Endothelial cell of umbilical vein (primary cell): ENCODE results near the gene TNS2. TPM values are rescaled to one million over a fixed set of nuclear protein-coding genes. Genes with fewer than 3 reads are reported as not detected.

Source experiments
- BruUV-seq: library from RNA; stranded (reverse); fragments of 400-500 nt; replicated peaks from 2 replicates; lab custom pipeline; 2021; lab: Mats Ljungman, UMichigan
- CTCF ChIA-PET: fragments of 300-600, 350-600 bp; sonication (Branson Sonifier 250); formaldehyde crosslinking; loops from one replicate; lab custom pipeline; 2021; ENCODE audit warnings: antibody characterized with exemption, inconsistent platforms; lab: Charles Lee
- POLR2A ChIA-PET: fragments of 300-600, 350-600 bp; sonication (Branson Sonifier 250); formaldehyde crosslinking; loops from one replicate; lab custom pipeline; 2021; ENCODE audit warnings: antibody characterized with exemption, inconsistent platforms; lab: Charles Lee
- DNase-seq: peaks from one replicate; pipeline ENCODE4 v3.0.0-alpha.2; 2011; ENCODE audit warnings: low read depth, low spot score
- FAIRE-seq: peaks from 2 replicates; lab custom pipeline; 2011; peaks lifted over from hg19 to GRCh38; lab: Jason Lieb, UNC
- H2AFZ ChIP-seq: 2 replicates; pipeline ENCODE4 v1.6.0; 2012; ENCODE audit warnings: low read depth, low read length, control low read depth, inconsistent platforms
- H3K27ac ChIP-seq: 2 replicates; pipeline ENCODE4 v1.5.1; 2011; ENCODE audit warnings: low read depth, mild to moderate bottlenecking, control low read depth, low read length, moderate library complexity; ENCODE audit not compliant: insufficient read depth
- H3K27me3 ChIP-seq, 2 experiments: 2 replicates each; pipeline versions ENCODE4 v1.6.0 to v1.6.1; 2011; ENCODE audit warnings: low read length in 2 of 2, mixed read lengths in 1 of 2; ENCODE audit not compliant: control insufficient read depth in 2 of 2, insufficient read depth in 2 of 2
- H3K36me3 ChIP-seq, 2 experiments: 2 replicates in 1 of 2; 3 replicates in 1 of 2; pipeline ENCODE4 v1.5.1; 2011; ENCODE audit warnings: low read length in 2 of 2, mild to moderate bottlenecking in 1 of 2, moderate library complexity in 1 of 2; ENCODE audit not compliant: control insufficient read depth in 2 of 2, insufficient read depth in 2 of 2; ENCODE audit errors: extremely low read depth in 1 of 2
- H3K4me1 ChIP-seq: 3 replicates; pipeline ENCODE4 v1.5.1; 2011; ENCODE audit warnings: mild to moderate bottlenecking, low read length; ENCODE audit not compliant: control insufficient read depth, insufficient read depth; ENCODE audit errors: extremely low read depth
- H3K4me2 ChIP-seq: 2 replicates; pipeline ENCODE4 v1.6.1; 2011; ENCODE audit warnings: low read length, control low read depth, mixed read lengths; ENCODE audit not compliant: insufficient read depth
- H3K4me3 ChIP-seq, 3 experiments: fragments of 200-600 bp in 1 of 3; sonication (generic), shearing (Covaris generic) in 1 of 3; replicated peaks in 1 of 3; 2 replicates each; pipeline ENCODE4 v1.5.1; 2011 to 2016; ENCODE audit warnings: control low read depth in 3 of 3, low read length in 3 of 3, mild to moderate bottlenecking in 2 of 3, inconsistent platforms in 1 of 3, low read depth in 1 of 3, moderate library complexity in 1 of 3; ENCODE audit not compliant: insufficient read depth in 1 of 3
- H3K79me2 ChIP-seq: 2 replicates; pipeline ENCODE4 v1.6.0; 2012; ENCODE audit warnings: low read length, inconsistent platforms; ENCODE audit not compliant: control insufficient read depth, insufficient read depth
- H3K9ac ChIP-seq: replicated peaks from 2 replicates; pipeline ENCODE3; 2011; ENCODE audit warnings: low read length, control low read depth; ENCODE audit not compliant: insufficient read depth; ENCODE audit errors: extremely low read depth
- H3K9me1 ChIP-seq: replicated peaks from 3 replicates; pipeline ENCODE4 v1.6.0; 2011; ENCODE audit warnings: mild to moderate bottlenecking, low read length; ENCODE audit not compliant: control insufficient read depth, insufficient read depth; ENCODE audit errors: extremely low read depth
- H3K9me3 ChIP-seq: replicated peaks from 2 replicates; pipeline ENCODE4 v1.5.1; 2012; ENCODE audit warnings: low read length, inconsistent platforms; ENCODE audit not compliant: control insufficient read depth, insufficient read depth
- H4K20me1 ChIP-seq: replicated peaks from 2 replicates; pipeline ENCODE3; 2011; ENCODE audit warnings: mild to moderate bottlenecking, low read length; ENCODE audit not compliant: control insufficient read depth, insufficient read depth; ENCODE audit errors: extremely low read depth
- CTCF ChIP-seq, 2 donors: IDR thresholded peaks; 1 replicate in 1 of 2; 2 replicates in 1 of 2; pipeline ENCODE4 v1.5.1; 2011; ENCODE audit warnings: low read length in 2 of 2, mild to moderate bottlenecking in 2 of 2, moderate library complexity in 2 of 2, control low read depth in 1 of 2, inconsistent platforms in 1 of 2, low read depth in 1 of 2; ENCODE audit not compliant: insufficient read depth in 1 of 2; ENCODE audit errors: extremely low read depth in 1 of 2
- EZH2 ChIP-seq: IDR thresholded peaks from 2 replicates; pipeline ENCODE4 v1.6.1; 2012; ENCODE audit warnings: borderline replicate concordance, low read depth, mild to moderate bottlenecking, moderate library complexity, low read length, inconsistent platforms; ENCODE audit not compliant: severe bottlenecking
- FOS ChIP-seq: IDR thresholded peaks from 2 replicates; pipeline ENCODE4 v1.6.1; 2011; ENCODE audit warnings: mild to moderate bottlenecking, low read length, moderate library complexity, borderline replicate concordance; ENCODE audit not compliant: insufficient read depth
- GATA2 ChIP-seq: IDR thresholded peaks from 2 replicates; pipeline ENCODE4 v1.7.0; 2011; ENCODE audit warnings: low read depth, mild to moderate bottlenecking, moderate library complexity, mixed read lengths, low read length; ENCODE audit not compliant: insufficient read length, insufficient read depth
- JUN ChIP-seq: IDR thresholded peaks from 2 replicates; pipeline ENCODE4 v1.6.1; 2011; ENCODE audit warnings: borderline replicate concordance, low read depth; ENCODE audit not compliant: insufficient read length, insufficient read depth
- MYC ChIP-seq: IDR thresholded peaks from one replicate; pipeline ENCODE4 v1.6.1; 2011; ENCODE audit warnings: mild to moderate bottlenecking, low read depth, low read length
- POLR2A ChIP-seq: IDR thresholded peaks from 2 replicates; pipeline ENCODE4 v1.6.1; 2012; ENCODE audit warnings: low read depth, mild to moderate bottlenecking, control low read depth, low read length
- POLR2AphosphoS5 ChIP-seq: IDR thresholded peaks from 2 replicates; pipeline ENCODE4 v1.6.1; 2012; ENCODE audit warnings: low read depth, mild to moderate bottlenecking, control low read depth, low read length, moderate library complexity; ENCODE audit not compliant: insufficient read depth
- dilution Hi-C: fragments of 300-500 bp; cut with MboI; formaldehyde crosslinking; loops from one replicate; pipeline ENCODE4 v1.15.0; 2019; ENCODE audit warnings: low sequenced_read_pairs; ENCODE audit not compliant: extremely low pct_ligation_motif_present
- intact Hi-C: fragments of 100-400 bp; cut with micrococcal nuclease; formaldehyde crosslinking; loops from one replicate; pipeline ENCODE4 v1.10.0; 2022
- polyA plus RNA-seq, 4 experiments: library from polyadenylated mRNA; depleted of rRNA in 3 of 4; stranded (reverse) in 3 of 4; unstranded in 1 of 4; fragments of >200 nt; gene quantifications; 2 replicates each; pipeline versions ENCODE4 v1.2.1 to v1.2.3, GENCODE V29; 2011 to 2012; ENCODE audit warnings: missing spikeins in 1 of 4
- total RNA-seq: library from RNA; stranded (reverse); gene quantifications from 2 replicates; pipeline ENCODE4 v1.2.3, GENCODE V29; 2021
- TF ChIP-seq, protein P1 (sequence below): IDR thresholded peaks from 2 replicates; pipeline ENCODE4 v1.6.1; 2011; ENCODE audit not compliant: insufficient read depth, insufficient read length

The TNS2 gene
- total and polyA plus RNA-seq, 2 donors (not counting 3 experiments of a cell fraction or from before 2014, with no cell fraction given): 84.5 to 106 TPM

GRCh38 chr12:53101931-53102781 is 52.3 kb downstream of the TNS2 start:
- no peaks in the 10 kb centered on the region for H3K9me3 ChIP-seq

More at GRCh38 chr12:53101931-53102781, 52.3 kb downstream of the TNS2 start:
- CTCF ChIA-PET: interaction anchor here (1.0 to 10.8 kb wide), 10 partner anchors 15 to 111 kb away, joined by 4 to 463 read pairs (median 8); partner anchors contain the start of gene SPRYD3
- dilution Hi-C loops (no loop called here), intact Hi-C loops (no loop called here)
- POLR2A ChIA-PET: interaction anchor here (0.7 kb wide), 1 partner anchor 378 kb away, joined by 4 read pairs; no protein-coding TSS in a partner anchor
- Histone ChIP-seq H3K4me2 (no peak overlapping the region), H3K9ac (no peak overlapping the region), H4K20me1 (no peaks in the 10 kb centered on the region), H3K36me3 (no peaks in the 10 kb centered on the region), H3K9me1 (no peaks in the 10 kb centered on the region), H3K27ac (no peak overlapping the region), H3K4me1 (peaks cover 21% of the 10 kb centered on the region), H3K79me2 (no peaks in the 10 kb centered on the region), H3K27me3 (no peaks in the 10 kb centered on the region), H2AFZ (no peak overlapping the region), H3K4me3 (no peak overlapping the region)
- TF ChIP-seq POLR2A (no peak), POLR2AphosphoS5 (no peak), CTCF (IDR thresholded peaks at IDR 0.05; ENCODE audit: extremely low read depth in 1 of 2, insufficient read depth in 1 of 2, low read depth in 1 of 2, low read length in 2 of 2) (no peak), FOS (no peak), GATA2 (no peak), MYC (no peak), JUN (no peak), EZH2 (no peak)
- TF ChIP-seq, protein P1, sequence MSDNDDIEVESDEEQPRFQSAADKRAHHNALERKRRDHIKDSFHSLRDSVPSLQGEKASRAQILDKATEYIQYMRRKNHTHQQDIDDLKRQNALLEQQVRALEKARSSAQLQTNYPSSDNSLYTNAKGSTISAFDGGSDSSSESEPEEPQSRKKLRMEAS: no peak
- DNase-seq (no peak), FAIRE-seq (peak; percentile 18)
- no TSS peak for BruUV-seq
